Common myeloid progenitor, CD34-positive (primary cell): ENCODE results near the gene PLCL1.

ENCODE experiments used
- CTCF ChIA-PET: fragments of 350-600 bp; sonication (Branson Sonifier 250); formaldehyde crosslinking; loops from one replicate; lab custom pipeline; 2021; ENCODE audit warnings: antibody characterized with exemption; lab: Charles Lee
- POLR2A ChIA-PET: fragments of 350-600 bp; sonication (Branson Sonifier 250); formaldehyde crosslinking; loops from one replicate; lab custom pipeline; 2021; ENCODE audit warnings: antibody characterized with exemption; lab: Charles Lee
- DNase-seq, 3 donors: peaks; one replicate each; pipeline versions ENCODE4 v3.0.0 to v3.0.0-alpha.2; 2013
- H3K27ac ChIP-seq, 2 experiments: 1 replicate in 1 of 2; 2 replicates in 1 of 2; pipeline ENCODE4 v1.7.0; 2013; ENCODE audit warnings: inconsistent platforms in 2 of 2, low read length in 2 of 2, mild to moderate bottlenecking in 2 of 2, low read depth in 1 of 2, moderate library complexity in 1 of 2; ENCODE audit not compliant: severe bottlenecking in 2 of 2, insufficient read depth in 1 of 2, poor library complexity in 1 of 2
- H3K27me3 ChIP-seq, 5 experiments: replicated peaks in 2 of 5; 1 replicate in 3 of 5; 2 replicates in 2 of 5; pipeline versions ENCODE4 v1.6.1 to v1.7.0; 2013; ENCODE audit warnings: low read length in 4 of 5, mild to moderate bottlenecking in 2 of 5, moderate library complexity in 2 of 5, inconsistent platforms in 1 of 5; ENCODE audit not compliant: insufficient read depth in 5 of 5, control insufficient read depth in 4 of 5
- H3K36me3 ChIP-seq, 4 experiments: 1 replicate in 2 of 4; 2 replicates in 2 of 4; pipeline versions ENCODE4 v1.6.1 to v1.7.0; 2013; ENCODE audit warnings: low read length in 3 of 4, control low read depth in 1 of 4, mild to moderate bottlenecking in 1 of 4; ENCODE audit not compliant: control insufficient read depth in 4 of 4, insufficient read depth in 4 of 4
- H3K4me1 ChIP-seq, 4 experiments: 1 replicate in 3 of 4; 2 replicates in 1 of 4; pipeline versions ENCODE4 v1.6.1 to v1.7.1; 2013; ENCODE audit warnings: low read length in 3 of 4, mild to moderate bottlenecking in 3 of 4, control low read depth in 1 of 4, inconsistent platforms in 1 of 4, moderate library complexity in 1 of 4; ENCODE audit not compliant: control insufficient read depth in 4 of 4, insufficient read depth in 4 of 4; ENCODE audit errors: control extremely low read depth in 1 of 4
- H3K4me3 ChIP-seq, 7 experiments: 1 replicate in 4 of 7; 2 replicates in 3 of 7; pipeline versions ENCODE4 v1.5.1 to v1.7.0; 2013; ENCODE audit warnings: mild to moderate bottlenecking in 7 of 7, low read length in 6 of 7, moderate library complexity in 6 of 7, inconsistent platforms in 2 of 7, low read depth in 2 of 7, control low read depth in 1 of 7; ENCODE audit not compliant: insufficient read depth in 4 of 7, control insufficient read depth in 1 of 7; ENCODE audit errors: extremely low read depth in 1 of 7
- H3K9me3 ChIP-seq, 5 experiments: 1 replicate in 4 of 5; 2 replicates in 1 of 5; pipeline versions ENCODE4 v1.6.1 to v1.7.1; 2013; ENCODE audit warnings: low read length in 4 of 5, mild to moderate bottlenecking in 2 of 5, inconsistent platforms in 1 of 5, low read depth in 1 of 5, moderate library complexity in 1 of 5; ENCODE audit not compliant: control insufficient read depth in 4 of 5, insufficient read depth in 2 of 5; ENCODE audit errors: control extremely low read depth in 1 of 5
- WGBS: methylation state at CpG from one replicate; pipeline ENCODE4 v1.1.5; 2013; ENCODE audit not compliant: insufficient coverage; 5-methylcytosine and 5-hydroxymethylcytosine counted together

The PLCL1 gene

GRCh38 chr2:197929886-197930227 lies 125.5 kb downstream of the PLCL1 start:
- ChIA-PET CTCF (no interaction called here), POLR2A (no interaction called here)
- peak overlapping the region in 1 of 2 experiments; percentile 62 for H3K27ac ChIP-seq

GRCh38 chr2:197930570-197931278 lies 126.3 kb downstream of the PLCL1 start:
- CTCF ChIA-PET = no interaction called here
- DNase-seq = no peak
- H3K27me3 ChIP-seq = no peaks in the 10 kb centered on the region
- no peak overlapping the region for H3K4me3 ChIP-seq
- no peaks in the 10 kb centered on the region for H3K36me3 ChIP-seq
- H3K9me3 ChIP-seq = no peaks in the 10 kb centered on the region
- 100% methylated on average over 3 of the region's 4 CpGs for WGBS
- peak overlapping the region in 1 of 2 experiments; percentile 62 for H3K27ac ChIP-seq
- POLR2A ChIA-PET = no interaction called here
- H3K4me1 ChIP-seq = peaks cover 0 to 4% (median 0%) of the 10 kb centered on the region in 4 experiments

More at GRCh38 chr2:197929886-197930227, 125.5 kb downstream of the PLCL1 start:
- Histone ChIP-seq H3K4me1 (peaks cover 0 to 4% (median 0%) of the 10 kb centered on the region in 4 experiments), H3K36me3 (no peaks in the 10 kb centered on the region), H3K4me3 (no peak overlapping the region), H3K27me3 (no peaks in the 10 kb centered on the region), H3K9me3 (no peaks in the 10 kb centered on the region)
- no peak for DNase-seq

GRCh38 chr2:197931661-197932312 lies 127.4 kb downstream of the PLCL1 start:
- Histone ChIP-seq H3K9me3 (no peaks in the 10 kb centered on the region), H3K27me3 (peaks cover 0 to 2% (median 0%) of the 10 kb centered on the region in 5 experiments), H3K36me3 (no peaks in the 10 kb centered on the region), H3K27ac (no peak overlapping the region), H3K4me3 (no peak overlapping the region), H3K4me1 (peaks cover 0 to 4% (median 0%) of the 10 kb centered on the region in 4 experiments)
- DNase-seq = peak in 1 of 3 donors; percentile 6
- CTCF ChIA-PET = no interaction called here
- WGBS = no CpG with 5 or more reads among the region's 1 CpG
- POLR2A ChIA-PET = no interaction called here

GRCh38 chr2:197932374-197932773 lies 128.0 kb downstream of the PLCL1 start:
- CTCF ChIA-PET = no interaction called here
- 100% methylated on average over 1 of the region's 5 CpGs for WGBS
- no peak for DNase-seq
- H3K36me3 ChIP-seq = no peaks in the 10 kb centered on the region
- POLR2A ChIA-PET = no interaction called here
- no peaks in the 10 kb centered on the region for H3K9me3 ChIP-seq
- H3K4me1 ChIP-seq = peaks cover 0 to 4% (median 0%) of the 10 kb centered on the region in 4 experiments
- H3K4me3 ChIP-seq = no peak overlapping the region
- H3K27me3 ChIP-seq = peaks cover 0 to 2% (median 0%) of the 10 kb centered on the region in 5 experiments
- no peak overlapping the region for H3K27ac ChIP-seq

- peak in 1 of 3 donors; percentile 8 for DNase-seq
- WGBS = no CpG with 5 or more reads among the region's 4 CpGs
- Histone ChIP-seq H3K9me3 (no peaks in the 10 kb centered on the region), H3K27ac (no peak overlapping the region), H3K4me3 (no peak overlapping the region), H3K36me3 (no peaks in the 10 kb centered on the region), H3K27me3 (peaks cover 0 to 2% (median 0%) of the 10 kb centered on the region in 5 experiments), H3K4me1 (peaks cover 0 to under 1% (median 0%) of the 10 kb centered on the region in 4 experiments)
- POLR2A ChIA-PET = no interaction called here
- CTCF ChIA-PET = no interaction called here
Measured at GRCh38 chr2:197934261-197934933, 130.0 kb downstream of the PLCL1 start.

- no peaks in the 10 kb centered on the region for H3K9me3 ChIP-seq
- POLR2A ChIA-PET = no interaction called here
- no CpG with 5 or more reads among the region's 4 CpGs for WGBS
- CTCF ChIA-PET = no interaction called here
- H3K4me1 ChIP-seq = no peaks in the 10 kb centered on the region
- DNase-seq = no peak
- H3K36me3 ChIP-seq = no peaks in the 10 kb centered on the region
- peaks cover 0 to 2% (median 0%) of the 10 kb centered on the region in 5 experiments for H3K27me3 ChIP-seq
- no peak overlapping the region for H3K27ac ChIP-seq
- H3K4me3 ChIP-seq = no peak overlapping the region
Measured at GRCh38 chr2:197934934-197935289, 130.5 kb downstream of the PLCL1 start.

GRCh38 chr2:197937814-197938213 lies 133.4 kb downstream of the PLCL1 start:
- CTCF ChIA-PET = interaction anchor here (0.5 to 0.6 kb wide), 2 partner anchors 25 to 37 kb away, joined by 3 read pairs; no protein-coding TSS in a partner anchor

More at GRCh38 chr2:197937814-197938213, 133.4 kb downstream of the PLCL1 start:
- WGBS = 83% methylated on average over 1 of the region's 1 CpG
- Histone ChIP-seq H3K4me1 (no peaks in the 10 kb centered on the region), H3K27ac (no peak overlapping the region), H3K9me3 (no peaks in the 10 kb centered on the region), H3K4me3 (no peak overlapping the region), H3K27me3 (peaks cover 0 to 2% (median 0%) of the 10 kb centered on the region in 5 experiments), H3K36me3 (no peaks in the 10 kb centered on the region)
- no peak for DNase-seq
- POLR2A ChIA-PET = no interaction called here
